C4-2B (cell line): Measurements from ENCODE around the gene SGCE.

Experiments
- CTCF ChIP-seq: fragments of 450-650 bp; conservative IDR thresholded peaks from 2 replicates; pipeline ENCODE4 v1.5.1; 2017; ENCODE audit warnings: mild to moderate bottlenecking
- ZFX ChIP-seq: fragments of 450-650 bp; IDR thresholded peaks from 2 replicates; pipeline ENCODE4 v1.6.1; 2017

GRCh38 chr7:94618126-94618525 is 37.8 kb downstream of the SGCE start:
- TF ChIP-seq CTCF = no peak
- TF ChIP-seq ZFX = no peak
